GM18858 (cell line): Measurements from ENCODE around the gene MYOF.
"Not testable (repeated sequence)": the region's sequence is repeated elsewhere in the genome, so short reads cannot be mapped to it uniquely, and the experiment has no call there.

Source experiments
- ATAC-seq: cut with Tn5 transposase; IDR thresholded peaks from one replicate; pipeline ENCODE4 v1.9.1; 2021; ENCODE audit not compliant: unreplicated experiment

The MYOF gene

GRCh38 chr10:93300981-93301380 lies 181.2 kb downstream of the MYOF start:
- no peak for ATAC-seq

- no peak for ATAC-seq
Observed at GRCh38 chr10:93300288-93300917, 181.7 kb downstream of the MYOF start.

GRCh38 chr10:93299606-93300287 lies 182.4 kb downstream of the MYOF start:
- no peak for ATAC-seq

GRCh38 chr10:93299195-93299594 lies 182.9 kb downstream of the MYOF start:
- ATAC-seq = no peak

GRCh38 chr10:93296151-93296550 lies 186.0 kb downstream of the MYOF start:
- ATAC-seq = no peak

GRCh38 chr10:93293999-93294398 lies 188.1 kb downstream of the MYOF start:
- no peak for ATAC-seq

- no peak for ATAC-seq
Observed at GRCh38 chr10:93290661-93291354, 191.3 kb downstream of the MYOF start.

- no peak for ATAC-seq
Observed at GRCh38 chr10:93288679-93289634, 193.2 kb downstream of the MYOF start.

- no peak for ATAC-seq
Observed at GRCh38 chr10:93287775-93288174, 194.4 kb downstream of the MYOF start.

- ATAC-seq = not testable (repeated sequence)
Observed at GRCh38 chr10:93284246-93284645, 197.9 kb downstream of the MYOF start.

GRCh38 chr10:93281367-93281720 lies 200.8 kb downstream of the MYOF start:
- no peak for ATAC-seq

GRCh38 chr10:93280699-93281366 lies 201.3 kb downstream of the MYOF start:
- no peak for ATAC-seq

- ATAC-seq = no peak
Observed at GRCh38 chr10:93280121-93280698, 201.9 kb downstream of the MYOF start.

GRCh38 chr10:93277360-93277759 lies 204.8 kb downstream of the MYOF start:
- ATAC-seq = no peak

GRCh38 chr10:93274419-93274818 lies 207.7 kb downstream of the MYOF start:
- no peak for ATAC-seq

- no peak for ATAC-seq
Observed at GRCh38 chr10:93272884-93273675, 209.1 kb downstream of the MYOF start.

- no peak for ATAC-seq
Observed at GRCh38 chr10:93271347-93271746, 210.8 kb downstream of the MYOF start.

- ATAC-seq = no peak
Observed at GRCh38 chr10:93269281-93269680, 212.9 kb downstream of the MYOF start.

- ATAC-seq = no peak
Observed at GRCh38 chr10:93268021-93268420, 214.1 kb downstream of the MYOF start.
